Keratinocyte (primary cell): Measurements from ENCODE around the gene NRG3.

Experiments
- CTCF ChIP-seq, 3 experiments: IDR thresholded peaks in 1 of 3; conservative IDR thresholded peaks in 1 of 3; optimal IDR thresholded peaks in 1 of 3; 2 replicates in 2 of 3; 3 replicates in 1 of 3; pipeline versions ENCODE3 to v1.5.1; 2011; ENCODE audit warnings: low read length in 3 of 3, mild to moderate bottlenecking in 3 of 3, moderate library complexity in 2 of 3, control low read depth in 1 of 3, inconsistent platforms in 1 of 3; ENCODE audit not compliant: insufficient read depth in 2 of 3; ENCODE audit errors: extremely low read depth in 1 of 3
- EZH2 ChIP-seq: IDR thresholded peaks from one replicate; pipeline ENCODE4 v1.6.1; 2012; ENCODE audit warnings: inconsistent platforms, mild to moderate bottlenecking, low read length, moderate library complexity

- TF ChIP-seq CTCF (optimal IDR thresholded peaks at IDR 0.05 in 1 of 3, IDR thresholded peaks at IDR 0.05 in 1 of 3, conservative IDR thresholded peaks at IDR 0.05 in 1 of 3; ENCODE audit: extremely low read depth in 1 of 3, insufficient read depth in 2 of 3, low read length in 3 of 3) (no peak), EZH2 (no peak)
Observed at GRCh38 chr10:82721831-82722230, 846.8 kb downstream of the NRG3 start.
